PFSK-1 (cell line): ENCODE data around the gene DPM1.

Experiments used
- TAF1 ChIP-seq: IDR thresholded peaks from 2 replicates; pipeline ENCODE4 v1.6.1; 2012; ENCODE audit warnings: low read length, control low read depth, borderline replicate concordance; ENCODE audit not compliant: insufficient read depth
- TF ChIP-seq, protein P1 (sequence below), 2 experiments: IDR thresholded peaks; 2 replicates each; pipeline versions ENCODE4 v1.6.1 to v1.8.0; 2011 to 2012; ENCODE audit warnings: low read depth in 2 of 2, low read length in 2 of 2, control low read depth in 1 of 2, inconsistent platforms in 1 of 2, mild to moderate bottlenecking in 1 of 2, moderate library complexity in 1 of 2; ENCODE audit not compliant: insufficient read depth in 1 of 2

DNA sequence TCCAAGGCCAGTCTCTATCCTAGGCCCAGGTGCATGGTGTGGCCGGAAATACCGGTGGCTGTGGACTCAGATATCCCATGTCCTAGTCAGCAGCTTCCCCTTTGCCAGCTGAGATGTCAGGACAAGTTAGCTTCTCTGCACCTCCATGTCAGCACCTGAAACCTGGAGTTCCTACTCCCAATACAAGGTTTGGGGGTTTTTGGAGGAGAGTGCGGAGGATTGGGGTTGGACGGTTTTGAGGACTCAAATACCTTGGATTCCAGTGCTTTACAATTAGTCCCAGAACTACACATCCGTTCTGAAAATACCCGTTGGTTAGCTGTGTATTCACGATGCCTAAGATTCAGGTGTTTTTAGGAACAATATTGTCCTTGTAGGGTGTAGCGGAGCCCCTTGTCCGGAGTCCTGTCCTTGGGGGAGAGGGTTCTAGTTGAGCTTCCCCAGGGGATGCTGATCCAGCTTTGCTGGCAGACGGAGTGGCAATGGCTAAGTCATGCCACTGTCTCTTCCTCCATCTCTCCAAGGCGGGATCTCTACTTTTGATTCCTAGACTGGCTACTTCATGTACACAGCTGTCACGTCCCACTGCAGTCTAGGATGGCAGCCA is 72.0 kb downstream of the DPM1 start:
- TF ChIP-seq, protein P1, sequence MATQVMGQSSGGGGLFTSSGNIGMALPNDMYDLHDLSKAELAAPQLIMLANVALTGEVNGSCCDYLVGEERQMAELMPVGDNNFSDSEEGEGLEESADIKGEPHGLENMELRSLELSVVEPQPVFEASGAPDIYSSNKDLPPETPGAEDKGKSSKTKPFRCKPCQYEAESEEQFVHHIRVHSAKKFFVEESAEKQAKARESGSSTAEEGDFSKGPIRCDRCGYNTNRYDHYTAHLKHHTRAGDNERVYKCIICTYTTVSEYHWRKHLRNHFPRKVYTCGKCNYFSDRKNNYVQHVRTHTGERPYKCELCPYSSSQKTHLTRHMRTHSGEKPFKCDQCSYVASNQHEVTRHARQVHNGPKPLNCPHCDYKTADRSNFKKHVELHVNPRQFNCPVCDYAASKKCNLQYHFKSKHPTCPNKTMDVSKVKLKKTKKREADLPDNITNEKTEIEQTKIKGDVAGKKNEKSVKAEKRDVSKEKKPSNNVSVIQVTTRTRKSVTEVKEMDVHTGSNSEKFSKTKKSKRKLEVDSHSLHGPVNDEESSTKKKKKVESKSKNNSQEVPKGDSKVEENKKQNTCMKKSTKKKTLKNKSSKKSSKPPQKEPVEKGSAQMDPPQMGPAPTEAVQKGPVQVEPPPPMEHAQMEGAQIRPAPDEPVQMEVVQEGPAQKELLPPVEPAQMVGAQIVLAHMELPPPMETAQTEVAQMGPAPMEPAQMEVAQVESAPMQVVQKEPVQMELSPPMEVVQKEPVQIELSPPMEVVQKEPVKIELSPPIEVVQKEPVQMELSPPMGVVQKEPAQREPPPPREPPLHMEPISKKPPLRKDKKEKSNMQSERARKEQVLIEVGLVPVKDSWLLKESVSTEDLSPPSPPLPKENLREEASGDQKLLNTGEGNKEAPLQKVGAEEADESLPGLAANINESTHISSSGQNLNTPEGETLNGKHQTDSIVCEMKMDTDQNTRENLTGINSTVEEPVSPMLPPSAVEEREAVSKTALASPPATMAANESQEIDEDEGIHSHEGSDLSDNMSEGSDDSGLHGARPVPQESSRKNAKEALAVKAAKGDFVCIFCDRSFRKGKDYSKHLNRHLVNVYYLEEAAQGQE (IDR thresholded peaks at IDR 0.05; ENCODE audit: insufficient read depth in 1 of 2, low read depth in 2 of 2, low read length in 2 of 2), result no peak
- no peak for TF ChIP-seq TAF1
